Inflammatory macrophage (primary cell): ENCODE results near the gene SYK.
"Not testable (repeated sequence)": the region's sequence is repeated elsewhere in the genome, so short reads cannot be mapped to it uniquely, and the experiment has no call there.

ENCODE experiments used
- DNase-seq, 2 donors: peaks; one replicate each; pipeline ENCODE4 v3.0.0-alpha.2; 2020 to 2022

SYK gene

GRCh38 chr9:90882991-90883600 lies 81.5 kb downstream of the SYK start:
- no peak for DNase-seq

- DNase-seq = no peak
Observed at GRCh38 chr9:90883661-90884060, 82.0 kb downstream of the SYK start.

- DNase-seq = no peak
Observed at GRCh38 chr9:90884178-90884577, 82.6 kb downstream of the SYK start.

- not testable (repeated sequence) for DNase-seq
Observed at GRCh38 chr9:90886868-90887267, 85.2 kb downstream of the SYK start.

GRCh38 chr9:90888941-90889340 lies 87.3 kb downstream of the SYK start:
- no peak for DNase-seq

GRCh38 chr9:90890146-90890810 lies 88.7 kb downstream of the SYK start:
- DNase-seq = no peak

- no peak for DNase-seq
Observed at GRCh38 chr9:90891308-90892040, 89.9 kb downstream of the SYK start.

- no peak for DNase-seq
Observed at GRCh38 chr9:90892918-90893317, 91.3 kb downstream of the SYK start.

- DNase-seq = no peak
Observed at GRCh38 chr9:90893706-90894105, 92.1 kb downstream of the SYK start.

- DNase-seq = no peak
Observed at GRCh38 chr9:90894986-90895687, 93.5 kb downstream of the SYK start.

GRCh38 chr9:90895786-90896185 lies 94.2 kb downstream of the SYK start:
- no peak for DNase-seq

- DNase-seq = no peak
Observed at GRCh38 chr9:90896231-90896630, 94.6 kb downstream of the SYK start.

GRCh38 chr9:90898228-90898627 lies 96.6 kb downstream of the SYK start:
- no peak for DNase-seq

- no peak for DNase-seq
Observed at GRCh38 chr9:90899287-90899686, 97.7 kb downstream of the SYK start.

GRCh38 chr9:90900130-90900529 lies 98.5 kb downstream of the SYK start:
- no peak for DNase-seq

- DNase-seq = no peak
Observed at GRCh38 chr9:90901933-90902332, 100.3 kb downstream of the SYK start.

- no peak for DNase-seq
Observed at GRCh38 chr9:90903766-90904424, 102.3 kb downstream of the SYK start.

GRCh38 chr9:90904706-90905478 lies 103.3 kb downstream of the SYK start:
- DNase-seq = no peak

- DNase-seq = no peak
Observed at GRCh38 chr9:90905822-90906221, 104.2 kb downstream of the SYK start.

GRCh38 chr9:90906316-90907055 lies 104.9 kb downstream of the SYK start:
- DNase-seq = no peak

- no peak for DNase-seq
Observed at GRCh38 chr9:90907056-90907445, 105.4 kb downstream of the SYK start.
